Testis (tissue), 3 donors: ENCODE results near the gene ANO3. TPM values are rescaled to one million over a fixed set of nuclear protein-coding genes. Genes with fewer than 3 reads are reported as not detected.

ENCODE experiments used
- DNase-seq: peaks from one replicate; pipeline ENCODE4 v3.0.0-alpha.2; 2019
- H3K27ac ChIP-seq, 2 donors: fragments of 200-600 bp; sonication (generic); one replicate each; pipeline ENCODE4 v1.5.1; 2019
- H3K27me3 ChIP-seq: fragments of 200-600 bp; sonication (generic); one replicate; pipeline ENCODE4 v1.5.1; 2019
- H3K36me3 ChIP-seq: fragments of 200-600 bp; sonication (generic); one replicate; pipeline ENCODE4 v1.5.1; 2017; ENCODE audit warnings: low read depth; ENCODE audit errors: missing control alignments
- H3K4me1 ChIP-seq: fragments of 200-600 bp; sonication (generic); one replicate; pipeline ENCODE4 v1.5.1; 2019
- H3K4me3 ChIP-seq, 2 donors: fragments of 200-600 bp; sonication (generic); one replicate each; pipeline ENCODE4 v1.5.1; 2017 to 2019
- H3K9me3 ChIP-seq: fragments of 200-600 bp; sonication (generic); one replicate; pipeline ENCODE4 v1.5.1; 2017
- POLR2A ChIP-seq: fragments of 450-650 bp; IDR thresholded peaks from one replicate; pipeline ENCODE4 v1.6.1; 2017; ENCODE audit warnings: antibody characterized with exemption, mild to moderate bottlenecking, moderate library complexity
- WGBS, 2 donors: methylation state at CpG; one replicate each; pipeline ENCODE4 v1.1.5; 2018; 5-methylcytosine and 5-hydroxymethylcytosine counted together
- intact Hi-C: fragments of 100-400 bp; cut with DNase I; formaldehyde crosslinking; loops from one replicate; pipeline ENCODE4 v1.15.1; 2023; ENCODE audit warnings: low total_unique reads
- polyA plus RNA-seq: library from polyadenylated mRNA; stranded (reverse); fragments of 350-450 nt; fragmentation: Illumina TruSeq; extraction: RNeasy Lipid Tissue Mini Kit (QIAGEN cat#74804); gene quantifications from one replicate; pipeline ENCODE4 v1.2.3, GENCODE V29; 2014; ENCODE audit warnings: low read depth, low replicate concordance; ENCODE audit not compliant: insufficient read depth
- total RNA-seq, 2 donors: library from RNA; depleted of rRNA; stranded (reverse); fragments of >200 nt; gene quantifications; one replicate each; pipeline ENCODE4 v1.2.3, GENCODE V29; 2016
- TF ChIP-seq, protein P1 (sequence below), 3 experiments: fragments of 450-650 bp in 2 of 3; fragments of 200-600 bp in 1 of 3; sonication (generic) in 1 of 3; IDR thresholded peaks; one replicate each; pipeline ENCODE4 v1.5.1; 2016 to 2019; ENCODE audit warnings: antibody characterized with exemption in 3 of 3, mild to moderate bottlenecking in 2 of 3, moderate library complexity in 1 of 3

ANO3 gene
- total and polyA plus RNA-seq, 3 donors from 2014 or later = 1.9 to 2.4 (median 2.2) TPM

- H3K27ac ChIP-seq = no peak overlapping the region
- no peak for DNase-seq
- TF ChIP-seq, protein P1, sequence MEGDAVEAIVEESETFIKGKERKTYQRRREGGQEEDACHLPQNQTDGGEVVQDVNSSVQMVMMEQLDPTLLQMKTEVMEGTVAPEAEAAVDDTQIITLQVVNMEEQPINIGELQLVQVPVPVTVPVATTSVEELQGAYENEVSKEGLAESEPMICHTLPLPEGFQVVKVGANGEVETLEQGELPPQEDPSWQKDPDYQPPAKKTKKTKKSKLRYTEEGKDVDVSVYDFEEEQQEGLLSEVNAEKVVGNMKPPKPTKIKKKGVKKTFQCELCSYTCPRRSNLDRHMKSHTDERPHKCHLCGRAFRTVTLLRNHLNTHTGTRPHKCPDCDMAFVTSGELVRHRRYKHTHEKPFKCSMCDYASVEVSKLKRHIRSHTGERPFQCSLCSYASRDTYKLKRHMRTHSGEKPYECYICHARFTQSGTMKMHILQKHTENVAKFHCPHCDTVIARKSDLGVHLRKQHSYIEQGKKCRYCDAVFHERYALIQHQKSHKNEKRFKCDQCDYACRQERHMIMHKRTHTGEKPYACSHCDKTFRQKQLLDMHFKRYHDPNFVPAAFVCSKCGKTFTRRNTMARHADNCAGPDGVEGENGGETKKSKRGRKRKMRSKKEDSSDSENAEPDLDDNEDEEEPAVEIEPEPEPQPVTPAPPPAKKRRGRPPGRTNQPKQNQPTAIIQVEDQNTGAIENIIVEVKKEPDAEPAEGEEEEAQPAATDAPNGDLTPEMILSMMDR (IDR thresholded peaks at IDR 0.05) = no peak
- no peak for TF ChIP-seq POLR2A
- WGBS, 2 donors = 90% methylated on average over 3 of the region's 3 CpGs
- intact Hi-C loops = no loop called here
- no peaks in the 10 kb centered on the region for H3K9me3 ChIP-seq
- no peak overlapping the region for H3K4me3 ChIP-seq
- no peaks in the 10 kb centered on the region for H3K27me3 ChIP-seq
- no peaks in the 10 kb centered on the region for H3K4me1 ChIP-seq
- no peaks in the 10 kb centered on the region for H3K36me3 ChIP-seq
These were observed 364.4 kb downstream of the ANO3 start for GRCh38 chr11:26696330-26696729.

DNA sequence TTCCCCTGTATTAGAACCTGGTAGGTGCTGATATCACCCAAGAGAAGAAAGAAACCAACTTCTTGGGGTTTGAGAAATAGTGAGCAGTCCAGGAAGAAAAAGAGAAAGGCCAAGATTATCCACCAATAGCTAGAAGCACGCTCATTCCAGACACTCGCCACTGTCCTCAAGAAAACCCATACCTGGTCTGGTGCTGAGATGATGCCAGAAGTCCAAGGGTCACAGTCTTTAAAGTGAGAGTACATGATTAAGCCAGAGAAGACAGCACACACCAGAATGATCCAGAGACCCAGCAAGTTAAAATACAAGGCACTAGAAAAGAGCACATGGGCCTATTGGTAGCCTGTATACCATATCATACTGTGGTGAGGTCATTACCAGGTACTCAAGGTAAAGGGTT, 366.3 kb downstream of the ANO3 start:
- no peak for TF ChIP-seq POLR2A
- TF ChIP-seq, protein P1 (IDR thresholded peaks at IDR 0.05) = no peak
- Histone ChIP-seq H3K27ac (no peak overlapping the region), H3K4me3 (no peak overlapping the region), H3K9me3 (no peaks in the 10 kb centered on the region), H3K27me3 (no peaks in the 10 kb centered on the region), H3K36me3 (no peaks in the 10 kb centered on the region), H3K4me1 (no peaks in the 10 kb centered on the region)
- 81 to 90% methylated on average over 2 of the region's 2 CpGs for WGBS, 2 donors
- no peak for DNase-seq
- intact Hi-C loops = no loop called here

DNA sequence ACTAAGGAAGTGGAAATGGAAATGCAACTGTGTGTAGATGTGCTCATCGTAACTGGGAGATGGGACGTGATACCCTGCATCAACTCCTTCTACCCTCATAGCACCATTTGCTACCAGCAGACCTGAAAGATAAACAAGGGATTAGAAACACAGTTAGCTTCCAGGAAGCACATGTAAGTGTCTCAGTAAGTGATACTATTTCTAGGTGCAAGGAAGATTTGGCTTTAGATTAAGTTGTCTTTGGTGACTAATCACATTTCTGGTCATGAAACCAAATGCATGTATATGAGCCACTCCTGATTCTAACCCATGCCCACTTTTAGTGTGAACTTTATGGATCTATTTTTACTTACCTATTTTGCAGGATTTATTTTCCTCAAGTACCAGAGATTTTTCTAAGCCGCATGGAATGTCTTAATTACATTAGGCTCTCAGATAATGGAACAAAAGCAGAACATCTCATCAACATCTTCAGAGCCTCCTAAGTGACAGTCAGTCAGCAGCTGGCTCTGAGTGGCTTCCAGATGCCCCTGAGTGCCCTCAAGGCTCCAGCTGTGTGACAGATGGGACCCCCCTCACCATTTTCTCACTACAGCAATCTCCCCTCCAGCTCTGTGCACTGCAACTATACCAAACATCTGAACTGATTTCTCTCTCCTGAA, 368.8 kb downstream of the ANO3 start:
- H3K27me3 ChIP-seq = no peaks in the 10 kb centered on the region
- no peak overlapping the region for H3K27ac ChIP-seq
- 72 to 91% methylated on average over 3 of the region's 3 CpGs for WGBS, 2 donors
- intact Hi-C loops = no loop called here
- no peaks in the 10 kb centered on the region for H3K4me1 ChIP-seq
- no peak overlapping the region for H3K4me3 ChIP-seq
- no peaks in the 10 kb centered on the region for H3K36me3 ChIP-seq
- H3K9me3 ChIP-seq = no peaks in the 10 kb centered on the region
- TF ChIP-seq, protein P1 (IDR thresholded peaks at IDR 0.05) = no peak
- no peak for TF ChIP-seq POLR2A
- DNase-seq = no peak

- Histone ChIP-seq H3K27me3 (no peaks in the 10 kb centered on the region), H3K36me3 (no peaks in the 10 kb centered on the region), H3K9me3 (no peaks in the 10 kb centered on the region), H3K4me3 (no peak overlapping the region), H3K4me1 (no peaks in the 10 kb centered on the region), H3K27ac (no peak overlapping the region)
- DNase-seq = no peak
- TF ChIP-seq POLR2A = no peak
- TF ChIP-seq, protein P1 (IDR thresholded peaks at IDR 0.05) = no peak
- intact Hi-C loops = no loop called here
These were observed 370.5 kb downstream of the ANO3 start for GRCh38 chr11:26702406-26702805.
